ENCODE results near the gene FAM170B. TPM values are rescaled to one million over a fixed set of nuclear protein-coding genes. Genes with fewer than 3 reads are reported as not detected.

The FAM170B gene
- total RNA-seq, 1 donor from 2014 or later: not detected

DNA sequence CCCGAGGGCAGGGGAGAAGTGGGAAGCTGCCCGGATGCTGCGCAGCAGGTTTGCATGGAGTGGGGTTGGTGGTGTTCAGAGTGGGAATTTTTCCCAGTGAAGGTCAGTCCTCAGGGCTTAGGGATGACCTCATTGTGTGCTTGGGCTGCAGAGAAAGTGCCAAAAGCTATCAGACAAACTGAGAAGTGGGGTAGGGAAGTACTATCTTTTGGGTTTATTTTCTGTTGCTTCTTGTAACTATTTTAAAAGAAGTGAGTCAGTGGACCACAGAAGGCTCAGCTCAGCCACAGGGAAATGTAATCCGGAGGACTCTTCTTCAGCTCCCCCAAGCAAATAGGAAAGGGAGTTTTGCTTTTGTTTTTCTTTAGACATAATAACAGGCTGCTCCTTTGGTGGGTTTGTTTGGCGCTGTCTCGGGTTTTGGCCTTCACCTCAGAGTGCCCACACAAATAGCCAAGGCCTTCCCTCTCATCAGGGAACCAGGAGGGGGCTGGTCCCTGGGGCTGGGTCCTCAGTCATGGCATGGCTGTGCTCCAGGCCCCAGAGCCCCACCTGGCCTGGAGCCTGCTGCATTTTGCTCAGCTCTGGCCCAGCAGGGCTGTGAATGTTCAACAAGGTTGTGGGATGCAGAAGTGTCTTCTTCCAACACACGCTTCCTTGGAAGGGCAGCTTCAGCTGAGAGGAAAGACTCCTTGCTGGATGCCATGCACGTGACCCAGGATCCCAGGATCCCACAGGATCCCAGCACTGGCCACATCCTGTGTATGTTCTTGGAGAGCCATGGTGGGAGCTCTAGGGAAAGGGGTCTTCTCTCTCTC, 5.4 kb upstream of the FAM170B start:
- Mint-ChIP-seq H3K27me3 (ENCODE audit: insufficient read depth) (peaks cover 8% of the 10 kb centered on the region), H3K36me3 (ENCODE audit: low read depth) (no peaks in the 10 kb centered on the region), H3K4me1 (ENCODE audit: low read depth) (no peaks in the 10 kb centered on the region), H3K4me3 (no peak overlapping the region), H3K9me3 (no peaks in the 10 kb centered on the region), H3K27ac (no peak overlapping the region)
- intact Hi-C loops (cut with micrococcal nuclease): no loop called here
- no peak for DNase-seq (ENCODE audit: low spot score)

DNA sequence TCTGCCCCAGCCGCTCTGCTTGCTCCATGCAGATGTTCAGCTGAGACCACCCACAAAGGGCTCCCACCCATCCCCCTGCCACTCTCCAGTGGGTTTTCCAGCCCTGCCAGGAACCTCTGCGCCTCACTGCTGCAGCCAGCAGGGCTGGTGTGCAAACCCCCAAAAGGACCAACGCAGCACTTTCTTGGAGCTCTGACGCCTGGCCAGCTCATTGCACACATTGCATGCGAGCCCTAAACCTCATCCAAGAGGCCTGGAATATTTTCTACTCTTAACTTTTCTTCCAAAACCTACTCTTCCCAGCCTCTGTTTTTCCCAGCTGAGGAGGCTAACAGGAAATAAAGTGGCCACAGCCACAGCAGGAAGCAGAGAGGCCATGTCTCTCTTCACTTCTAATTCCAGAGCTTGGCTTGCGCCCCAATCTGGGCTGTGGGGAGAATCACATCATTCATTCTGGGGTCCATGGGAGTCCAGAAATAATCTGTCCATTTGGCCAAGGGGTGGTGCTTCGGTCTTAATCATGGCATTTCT, 4.6 kb upstream of the FAM170B start:
- DNase-seq (ENCODE audit: low spot score): no peak
- H3K4me1 Mint-ChIP-seq (ENCODE audit: low read depth): no peaks in the 10 kb centered on the region
- no peaks in the 10 kb centered on the region for H3K9me3 Mint-ChIP-seq
- no peak overlapping the region for H3K27ac Mint-ChIP-seq
- intact Hi-C loops (cut with micrococcal nuclease): no loop called here
- H3K4me3 Mint-ChIP-seq: no peak overlapping the region
- peaks cover 9% of the 10 kb centered on the region for H3K27me3 Mint-ChIP-seq (ENCODE audit: insufficient read depth)
- H3K36me3 Mint-ChIP-seq (ENCODE audit: low read depth): no peaks in the 10 kb centered on the region

DNA sequence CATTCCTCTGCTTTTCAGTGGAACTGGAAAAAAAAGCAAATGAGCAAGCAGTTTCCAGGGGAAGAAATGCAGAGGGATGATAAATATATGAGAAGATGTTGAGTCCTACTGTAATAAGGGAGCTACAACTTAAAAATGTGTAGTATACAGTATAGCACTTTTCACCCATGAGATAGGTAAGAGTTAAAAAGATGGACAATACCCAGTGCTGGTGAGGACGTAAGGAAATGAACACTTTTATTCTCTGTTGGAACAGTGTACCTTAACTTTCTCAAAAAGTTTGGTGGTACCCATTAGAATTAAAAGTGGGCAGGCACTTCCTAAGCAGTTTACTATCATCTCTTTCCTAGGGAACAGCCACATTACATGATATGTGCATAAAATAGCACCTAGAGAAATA, 2.7 kb upstream of the FAM170B start:
- intact Hi-C loops (cut with micrococcal nuclease): no loop called here
- no peaks in the 10 kb centered on the region for H3K9me3 Mint-ChIP-seq
- H3K4me1 Mint-ChIP-seq (ENCODE audit: low read depth): no peaks in the 10 kb centered on the region
- no peak for DNase-seq (ENCODE audit: low spot score)
- H3K27ac Mint-ChIP-seq: no peak overlapping the region
- H3K4me3 Mint-ChIP-seq: no peak overlapping the region
- no peaks in the 10 kb centered on the region for H3K36me3 Mint-ChIP-seq (ENCODE audit: low read depth)
- peaks cover 5% of the 10 kb centered on the region for H3K27me3 Mint-ChIP-seq (ENCODE audit: insufficient read depth)

DNA sequence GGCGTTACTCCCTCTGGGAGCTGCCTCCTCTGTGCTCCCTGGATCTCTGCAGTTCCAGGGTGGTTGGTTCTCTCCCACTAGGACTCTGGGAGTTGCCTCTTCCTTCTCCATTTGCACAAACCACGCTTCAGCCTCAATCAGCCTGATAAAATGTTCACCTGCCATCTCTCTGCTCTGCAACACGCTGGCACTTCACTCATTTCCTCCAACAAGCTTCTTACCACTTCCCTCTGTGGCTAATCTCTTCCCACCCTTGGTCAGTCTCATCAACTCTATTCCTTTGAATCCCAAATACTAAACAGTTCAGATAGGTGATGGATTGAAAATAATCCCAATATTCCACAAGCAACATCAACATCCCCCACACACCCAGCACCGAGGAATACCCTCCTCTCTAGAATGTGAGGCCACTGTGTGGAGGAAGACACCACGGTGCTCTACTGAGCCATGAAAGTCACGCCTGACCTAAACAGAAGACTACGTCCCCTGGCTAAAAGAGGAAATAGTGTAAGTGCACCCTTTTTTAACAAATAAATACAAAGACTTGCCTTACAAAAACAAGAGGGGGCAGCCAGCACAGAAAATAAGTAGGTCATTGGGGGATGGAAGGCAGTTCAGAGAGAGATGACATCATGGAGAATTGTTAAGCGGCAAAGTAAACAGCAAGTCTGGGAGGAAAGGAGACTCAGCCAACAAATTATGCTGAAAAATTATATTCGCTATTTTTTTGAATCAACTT, 1.9 kb upstream of the FAM170B start:
- H3K27ac Mint-ChIP-seq: no peak overlapping the region
- H3K9me3 Mint-ChIP-seq: no peaks in the 10 kb centered on the region
- DNase-seq (ENCODE audit: low spot score): no peak
- H3K27me3 Mint-ChIP-seq (ENCODE audit: insufficient read depth): peaks cover 5% of the 10 kb centered on the region
- H3K4me1 Mint-ChIP-seq (ENCODE audit: low read depth): no peaks in the 10 kb centered on the region
- intact Hi-C loops (cut with micrococcal nuclease): no loop called here
- no peaks in the 10 kb centered on the region for H3K36me3 Mint-ChIP-seq (ENCODE audit: low read depth)
- no peak overlapping the region for H3K4me3 Mint-ChIP-seq

DNA sequence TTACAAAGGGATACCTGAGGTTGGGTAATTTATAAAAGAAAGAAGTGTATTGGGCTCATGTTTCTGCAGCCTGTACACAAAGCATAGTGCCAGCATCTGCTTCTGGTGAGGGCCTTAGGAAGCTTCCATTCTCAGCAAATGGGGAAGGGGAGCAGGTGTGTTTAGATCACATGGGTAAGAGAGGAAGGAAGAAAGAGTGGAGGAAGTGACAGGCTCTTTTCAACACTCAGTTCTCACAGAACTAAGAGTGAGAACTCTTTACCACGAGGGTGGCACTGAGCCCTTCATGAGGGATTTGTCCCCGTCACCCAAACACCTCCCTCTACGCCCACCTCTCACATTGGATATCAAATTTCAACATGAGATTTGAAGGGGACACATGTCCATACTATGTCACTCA, 506 bp upstream of the FAM170B start:
- H3K27me3 Mint-ChIP-seq (ENCODE audit: insufficient read depth): peaks cover 8% of the 10 kb centered on the region
- no peak overlapping the region for H3K27ac Mint-ChIP-seq
- intact Hi-C loops (cut with micrococcal nuclease): no loop called here
- no peaks in the 10 kb centered on the region for H3K4me1 Mint-ChIP-seq (ENCODE audit: low read depth)
- no peaks in the 10 kb centered on the region for H3K9me3 Mint-ChIP-seq
- H3K4me3 Mint-ChIP-seq: no peak overlapping the region
- no peaks in the 10 kb centered on the region for H3K36me3 Mint-ChIP-seq (ENCODE audit: low read depth)
- no peak for DNase-seq (ENCODE audit: low spot score)

DNA sequence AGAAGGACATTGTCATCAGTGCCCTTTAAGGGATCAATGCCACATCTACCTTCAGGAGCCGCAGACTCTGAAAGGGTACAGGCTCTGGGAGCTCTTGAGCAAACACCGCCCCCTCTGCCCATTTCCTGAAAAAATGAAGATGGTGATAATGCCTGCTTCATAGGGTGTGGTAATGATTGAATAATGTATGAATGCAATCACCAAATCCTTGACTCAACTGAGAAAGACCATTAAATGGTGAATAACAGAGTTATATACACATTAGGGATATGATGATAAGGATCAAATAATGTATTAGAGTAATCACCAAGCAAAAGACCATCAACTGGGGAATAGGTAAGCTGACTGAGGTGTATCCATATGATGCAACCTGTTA, 1.5 kb downstream of the FAM170B start:
- no peaks in the 10 kb centered on the region for H3K9me3 Mint-ChIP-seq
- no peak overlapping the region for H3K27ac Mint-ChIP-seq
- intact Hi-C loops (cut with micrococcal nuclease): no loop called here
- peaks cover 10% of the 10 kb centered on the region for H3K27me3 Mint-ChIP-seq (ENCODE audit: insufficient read depth)
- no peak for DNase-seq (ENCODE audit: low spot score)
- H3K4me3 Mint-ChIP-seq: no peak overlapping the region
- H3K36me3 Mint-ChIP-seq (ENCODE audit: low read depth): no peaks in the 10 kb centered on the region
- H3K4me1 Mint-ChIP-seq (ENCODE audit: low read depth): no peaks in the 10 kb centered on the region

DNA sequence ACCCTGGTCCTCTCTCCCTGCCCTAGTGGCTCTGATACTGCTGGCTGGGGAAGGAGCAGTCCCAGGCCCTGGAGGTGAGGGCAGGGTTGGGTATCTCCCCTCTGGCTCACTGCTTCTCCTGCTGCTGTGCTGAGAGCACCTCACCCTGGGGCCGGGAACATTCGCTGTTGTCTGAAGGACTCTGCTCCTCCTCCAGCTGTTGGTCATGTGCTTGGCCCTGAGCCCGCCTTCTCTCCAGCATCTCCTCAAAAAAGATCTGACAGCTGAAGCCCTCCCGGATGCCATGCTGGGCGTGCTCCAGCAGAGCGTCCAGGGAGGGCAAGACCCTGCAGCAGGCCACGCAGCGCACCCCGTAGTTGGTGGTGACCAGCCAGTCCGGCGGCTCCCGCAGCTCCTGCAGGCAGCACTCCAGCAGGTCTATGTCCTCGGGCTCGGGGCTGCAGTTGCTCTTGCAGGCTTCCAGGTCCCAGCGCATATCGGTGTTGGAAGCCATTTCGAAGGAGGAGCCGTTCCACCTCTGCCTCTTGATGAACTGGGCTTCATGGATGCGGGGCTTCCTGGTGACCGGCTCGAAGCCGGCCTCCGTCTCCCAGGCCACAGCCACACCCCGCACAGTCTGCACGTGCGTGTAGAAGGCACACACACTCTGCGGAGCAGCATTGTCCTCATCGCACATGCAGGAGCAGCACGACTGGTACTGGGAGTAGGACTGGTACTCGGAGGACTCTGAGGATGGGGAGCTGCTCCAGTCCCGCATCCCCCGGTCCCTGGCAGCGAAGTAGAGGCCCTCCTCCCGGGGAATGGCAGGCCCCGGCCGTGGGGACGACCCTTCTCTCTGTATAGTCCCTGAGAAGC, 2.1 kb downstream of the FAM170B start:
- no peak overlapping the region for H3K27ac Mint-ChIP-seq
- H3K9me3 Mint-ChIP-seq: no peaks in the 10 kb centered on the region
- intact Hi-C loops (cut with micrococcal nuclease): no loop called here
- no peak overlapping the region for H3K4me3 Mint-ChIP-seq
- DNase-seq (ENCODE audit: low spot score): no peak
- H3K27me3 Mint-ChIP-seq (ENCODE audit: insufficient read depth): peaks cover 9% of the 10 kb centered on the region
- H3K36me3 Mint-ChIP-seq (ENCODE audit: low read depth): no peaks in the 10 kb centered on the region
- H3K4me1 Mint-ChIP-seq (ENCODE audit: low read depth): no peaks in the 10 kb centered on the region

DNA sequence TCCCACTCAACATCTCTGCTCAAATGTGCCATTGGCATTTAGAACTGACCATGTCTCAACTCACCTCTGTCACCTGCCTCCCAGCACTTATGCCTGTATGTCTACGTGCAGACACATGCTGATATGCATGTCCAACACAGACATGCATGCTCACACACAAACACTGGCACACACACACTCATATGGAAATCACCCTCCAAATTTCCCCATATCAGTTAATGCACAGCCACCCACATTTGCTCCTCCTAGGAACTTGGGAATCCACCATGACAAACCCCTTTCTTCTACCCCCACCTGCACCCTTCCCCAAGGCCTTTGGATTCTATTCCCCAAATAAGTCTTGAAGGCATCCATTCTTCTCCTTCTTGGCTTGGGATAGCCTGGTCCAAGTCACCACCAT, 4.4 kb downstream of the FAM170B start:
- H3K4me3 Mint-ChIP-seq: no peak overlapping the region
- peaks cover 9% of the 10 kb centered on the region for H3K27me3 Mint-ChIP-seq (ENCODE audit: insufficient read depth)
- intact Hi-C loops (cut with micrococcal nuclease): no loop called here
- no peak overlapping the region for H3K27ac Mint-ChIP-seq
- H3K9me3 Mint-ChIP-seq: no peaks in the 10 kb centered on the region
- DNase-seq (ENCODE audit: low spot score): no peak
- no peaks in the 10 kb centered on the region for H3K4me1 Mint-ChIP-seq (ENCODE audit: low read depth)
- no peaks in the 10 kb centered on the region for H3K36me3 Mint-ChIP-seq (ENCODE audit: low read depth)

DNA sequence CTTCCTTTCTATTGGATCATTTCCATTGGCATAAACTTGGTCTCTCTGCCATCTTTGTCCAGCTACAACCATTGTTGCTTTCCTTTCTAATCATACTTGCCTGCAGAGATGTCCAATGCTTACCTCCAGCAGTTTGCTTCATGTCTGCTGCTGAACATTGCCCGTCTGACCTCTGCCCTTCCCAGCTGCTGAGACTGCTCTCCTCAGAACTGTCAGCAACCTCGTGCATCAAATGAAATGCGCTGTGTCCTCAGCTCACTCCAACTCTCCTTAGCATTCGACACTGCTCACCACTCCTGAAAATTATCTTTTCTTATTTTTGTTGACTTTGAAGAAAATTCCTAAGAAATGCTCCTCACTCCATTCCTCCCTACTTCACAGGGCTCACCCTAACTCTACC, 5.0 kb downstream of the FAM170B start:
- DNase-seq (ENCODE audit: low spot score): no peak
- H3K4me3 Mint-ChIP-seq: no peak overlapping the region
- intact Hi-C loops (cut with micrococcal nuclease): no loop called here
- H3K36me3 Mint-ChIP-seq (ENCODE audit: low read depth): no peaks in the 10 kb centered on the region
- no peak overlapping the region for H3K27ac Mint-ChIP-seq
- peaks cover 7% of the 10 kb centered on the region for H3K27me3 Mint-ChIP-seq (ENCODE audit: insufficient read depth)
- no peaks in the 10 kb centered on the region for H3K4me1 Mint-ChIP-seq (ENCODE audit: low read depth)
- no peaks in the 10 kb centered on the region for H3K9me3 Mint-ChIP-seq

DNA sequence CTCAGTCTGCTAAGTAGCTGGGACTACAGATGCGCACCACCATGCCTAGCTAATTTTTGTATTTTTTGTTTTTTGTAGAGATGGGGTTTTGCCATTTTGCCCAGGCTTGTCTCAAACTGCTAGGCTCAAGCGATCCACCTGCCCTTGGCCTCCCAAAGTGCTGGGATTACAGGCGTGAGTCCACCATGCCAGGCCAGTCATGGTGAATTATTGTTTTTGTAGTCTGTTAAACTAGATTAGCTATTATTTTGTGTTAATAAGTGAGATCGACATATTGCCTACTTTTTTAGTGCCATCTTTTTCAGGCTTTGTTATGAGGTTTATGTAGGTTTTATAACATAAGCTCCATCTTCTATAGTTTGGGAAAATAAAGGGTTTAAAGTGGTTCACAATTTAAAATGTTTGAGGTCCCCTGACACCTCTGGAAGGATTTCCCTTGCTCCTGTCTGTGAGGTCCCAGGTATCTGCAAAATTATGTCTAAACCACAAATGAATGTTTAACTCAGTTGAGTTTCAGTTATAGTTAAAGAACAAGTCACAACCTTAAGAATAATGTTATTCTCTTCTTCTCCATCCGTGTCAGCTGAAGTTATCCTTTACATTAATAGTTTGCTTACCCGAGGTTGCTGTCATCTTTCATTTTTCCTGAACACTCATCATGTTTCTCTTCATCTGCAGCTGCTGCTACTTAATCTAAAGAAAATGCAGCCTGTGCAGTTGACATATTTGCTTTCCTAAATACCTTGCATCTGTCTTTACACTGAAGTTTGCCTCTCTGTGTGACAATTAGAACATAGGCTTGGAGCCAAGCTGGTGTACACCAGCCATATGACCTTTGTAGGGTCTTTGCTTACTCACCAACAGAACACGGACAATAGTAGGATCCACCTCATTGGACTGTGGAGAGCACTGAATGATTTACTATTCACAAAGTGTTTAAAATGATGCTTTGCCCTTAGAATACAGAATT, 9.6 kb downstream of the FAM170B start:
- no peaks in the 10 kb centered on the region for H3K4me1 Mint-ChIP-seq (ENCODE audit: low read depth)

DNA sequence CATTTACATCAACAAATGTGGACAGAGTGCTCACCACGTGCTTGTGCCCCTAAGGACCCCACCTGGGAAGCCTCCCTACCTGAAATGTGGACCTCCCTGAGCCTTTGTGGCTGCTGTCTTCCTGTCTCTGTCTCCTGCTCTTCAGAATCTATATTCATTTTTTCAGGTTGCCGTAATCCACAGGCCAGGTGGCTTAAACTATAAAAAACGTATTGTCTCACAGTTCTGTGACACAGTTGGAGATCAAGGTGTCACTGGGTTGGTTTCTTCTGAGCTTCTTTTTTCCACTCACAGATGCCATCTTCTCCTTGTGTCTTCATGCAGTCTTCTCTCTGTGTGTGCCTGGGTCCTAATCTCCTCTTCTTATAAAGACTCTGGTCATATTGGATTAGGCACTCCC, 12.9 kb downstream of the FAM170B start:
- intact Hi-C loops (cut with micrococcal nuclease): no loop called here
- Mint-ChIP-seq H3K4me3 (no peak overlapping the region), H3K27ac (no peak overlapping the region), H3K9me3 (no peaks in the 10 kb centered on the region), H3K36me3 (ENCODE audit: low read depth) (no peaks in the 10 kb centered on the region), H3K4me1 (ENCODE audit: low read depth) (peaks cover 6% of the 10 kb centered on the region), H3K27me3 (ENCODE audit: insufficient read depth) (peaks cover 28% of the 10 kb centered on the region)
- no peak for DNase-seq (ENCODE audit: low spot score)

More for the DNA sequence above, 9.6 kb downstream of the FAM170B start:
- DNase-seq (ENCODE audit: low spot score): no peak
- intact Hi-C loops (cut with micrococcal nuclease): no loop called here
- no peaks in the 10 kb centered on the region for H3K9me3 Mint-ChIP-seq
- H3K27me3 Mint-ChIP-seq (ENCODE audit: insufficient read depth): peaks cover 15% of the 10 kb centered on the region
- no peak overlapping the region for H3K4me3 Mint-ChIP-seq
- H3K27ac Mint-ChIP-seq: no peak overlapping the region
- no peaks in the 10 kb centered on the region for H3K36me3 Mint-ChIP-seq (ENCODE audit: low read depth)

DNA sequence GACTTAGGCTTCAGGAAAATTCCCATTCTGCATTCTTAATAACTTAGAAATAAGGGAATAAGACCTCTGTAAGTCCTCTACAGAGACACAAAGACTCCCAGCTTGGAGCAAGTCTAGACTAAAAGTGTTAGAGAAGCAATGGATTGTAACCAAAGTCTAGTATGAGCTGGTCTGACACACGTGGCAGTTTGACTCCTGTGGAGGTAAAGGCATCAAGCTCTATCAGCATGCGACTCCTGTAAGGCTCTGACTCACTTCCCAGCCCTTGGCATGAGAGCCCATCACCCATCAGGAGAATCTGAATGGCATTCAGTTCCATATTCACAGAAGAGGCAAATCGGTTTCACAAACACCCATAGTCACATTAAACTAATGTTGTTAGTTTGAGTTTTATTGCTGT, 14.1 kb downstream of the FAM170B start:
- intact Hi-C loops (cut with micrococcal nuclease): no loop called here
- no peaks in the 10 kb centered on the region for H3K9me3 Mint-ChIP-seq
- H3K36me3 Mint-ChIP-seq (ENCODE audit: low read depth): no peaks in the 10 kb centered on the region
- peaks cover 34% of the 10 kb centered on the region for H3K27me3 Mint-ChIP-seq (ENCODE audit: insufficient read depth)
- no peak overlapping the region for H3K4me3 Mint-ChIP-seq
- no peak overlapping the region for H3K27ac Mint-ChIP-seq
- peaks cover 7% of the 10 kb centered on the region for H3K4me1 Mint-ChIP-seq (ENCODE audit: low read depth)
- no peak for DNase-seq (ENCODE audit: low spot score)
